SK-N-SH (cell line): ENCODE results near the gene FOXM1. TPM values are rescaled to one million over a fixed set of nuclear protein-coding genes. Genes with fewer than 3 reads are reported as not detected.
"Not testable (repeated sequence)": the region's sequence is repeated elsewhere in the genome, so short reads cannot be mapped to it uniquely, and the experiment has no call there.

Source experiments
- CTCF ChIA-PET: fragments of 300-600, 350-600 bp; formaldehyde crosslinking; extraction: SDS; loops from one replicate; lab custom pipeline; 2021; lab: Yijun Ruan, JAX
- POLR2A ChIA-PET: fragments of 350-600 bp; sonication (Branson Sonifier 250); formaldehyde crosslinking; extraction: SDS; loops from one replicate; lab custom pipeline; 2020; ENCODE audit warnings: antibody characterized with exemption, inconsistent platforms; lab: Yijun Ruan, JAX
- DNase-seq: peaks from one replicate; pipeline ENCODE4 v3.0.0; 2012
- H2AFZ ChIP-seq: fragments of 200-600 bp; sonication (generic); 2 replicates; pipeline ENCODE4 v1.8.1; 2016; ENCODE audit warnings: antibody characterized with exemption, mild to moderate bottlenecking, low read depth
- H3F3A ChIP-seq: fragments of 200-600 bp; sonication (generic); replicated peaks from 2 replicates; pipeline ENCODE3; 2016; ENCODE audit warnings: antibody characterized with exemption, mild to moderate bottlenecking; ENCODE audit not compliant: insufficient read depth
- H3K27ac ChIP-seq, 2 experiments: fragments of 200-500 bp in 1 of 2; fragments of 200-600 bp in 1 of 2; sonication (Bioruptor generic) in 1 of 2; sonication (generic), shearing (Covaris generic) in 1 of 2; 2 replicates each; pipeline versions ENCODE4 v1.5.1 to v1.6.1; 2014 to 2016; ENCODE audit warnings: low read depth in 2 of 2, inconsistent platforms in 1 of 2, low read length in 1 of 2, mild to moderate bottlenecking in 1 of 2, mixed read lengths in 1 of 2
- H3K27me3 ChIP-seq: fragments of 200-600 bp; sonication (generic), shearing (Covaris generic); 2 replicates; pipeline ENCODE4 v1.6.1; 2016; ENCODE audit warnings: mixed run types; ENCODE audit not compliant: insufficient read depth
- H3K36me3 ChIP-seq, 2 experiments: fragments of 200-500 bp in 1 of 2; fragments of 200-600 bp in 1 of 2; sonication (Bioruptor generic) in 1 of 2; sonication (generic) in 1 of 2; replicated peaks in 1 of 2; 2 replicates each; pipeline versions ENCODE3 to v1.5.1; 2014 to 2016; ENCODE audit warnings: low read length in 1 of 2, mild to moderate bottlenecking in 1 of 2; ENCODE audit not compliant: insufficient read depth in 2 of 2, control insufficient read depth in 1 of 2
- H3K4me1 ChIP-seq, 2 experiments: fragments of 200-500 bp in 1 of 2; fragments of 200-600 bp in 1 of 2; sonication (Bioruptor generic) in 1 of 2; sonication (generic), shearing (Covaris generic) in 1 of 2; 2 replicates each; pipeline versions ENCODE4 v1.5.1 to v1.6.1; 2014 to 2016; ENCODE audit warnings: low read depth in 1 of 2, low read length in 1 of 2, mixed run types in 1 of 2; ENCODE audit not compliant: insufficient read depth in 2 of 2, control insufficient read depth in 1 of 2
- H3K4me2 ChIP-seq: fragments of 200-600 bp; sonication (generic), shearing (Covaris generic); 2 replicates; pipeline ENCODE4 v1.6.1; 2017; ENCODE audit warnings: mixed run types
- H3K4me3 ChIP-seq, 2 experiments: fragments of 200-500 bp in 1 of 2; fragments of 200-600 bp in 1 of 2; sonication (Bioruptor generic) in 1 of 2; sonication (generic), shearing (Covaris generic) in 1 of 2; 2 replicates each; pipeline versions ENCODE4 v1.5.1 to v1.8.1; 2014 to 2016; ENCODE audit warnings: low read depth in 2 of 2, inconsistent platforms in 1 of 2, low read length in 1 of 2, mild to moderate bottlenecking in 1 of 2, mixed read lengths in 1 of 2, moderate library complexity in 1 of 2
- H3K79me2 ChIP-seq: fragments of 200-600 bp; sonication (generic); 2 replicates; pipeline ENCODE4 v1.8.1; 2017; ENCODE audit warnings: mild to moderate bottlenecking; ENCODE audit not compliant: insufficient read depth
- H3K9ac ChIP-seq: fragments of 200-600 bp; sonication (generic); 2 replicates; pipeline ENCODE4 v1.6.1; 2017; ENCODE audit warnings: mixed run types
- H3K9me2 ChIP-seq: fragments of 200-600 bp; sonication (generic); 2 replicates; pipeline ENCODE4 v1.6.1; 2017; ENCODE audit warnings: mixed run types
- H3K9me3 ChIP-seq: fragments of 200-600 bp; sonication (generic); 2 replicates; pipeline ENCODE4 v1.6.1; 2017; ENCODE audit warnings: mixed run types, mild to moderate bottlenecking, moderate library complexity
- H4K20me1 ChIP-seq: fragments of 200-600 bp; sonication (generic); 2 replicates; pipeline ENCODE4 v1.6.1; 2017; ENCODE audit warnings: mild to moderate bottlenecking, mixed run types; ENCODE audit not compliant: insufficient read depth
- MEF2A ChIP-seq: IDR thresholded peaks from 2 replicates; pipeline ENCODE4 v1.4.0; 2012; ENCODE audit warnings: low read depth, borderline replicate concordance
- MXI1 ChIP-seq: IDR thresholded peaks from 2 replicates; pipeline ENCODE4 v1.6.1; 2012; ENCODE audit warnings: mild to moderate bottlenecking, low read depth, low read length, improper control_type of control experiment
- NRF1 ChIP-seq: IDR thresholded peaks from 2 replicates; pipeline ENCODE4 v1.6.1; 2012; ENCODE audit warnings: low read depth, mild to moderate bottlenecking, low read length
- RCOR1 ChIP-seq: fragments of 150-350 bp; IDR thresholded peaks from 2 replicates; pipeline ENCODE4 v1.6.1; 2017; ENCODE audit warnings: antibody characterized with exemption, low read length
- RFX5 ChIP-seq: IDR thresholded peaks from 2 replicates; pipeline ENCODE4 v1.6.1; 2012; ENCODE audit warnings: mild to moderate bottlenecking, improper control_type of control experiment, low read length
- RXRA ChIP-seq: IDR thresholded peaks from 2 replicates; pipeline ENCODE4 v1.4.0; 2012; ENCODE audit warnings: low read depth, mild to moderate bottlenecking, borderline replicate concordance
- TAF1 ChIP-seq: IDR thresholded peaks from 2 replicates; pipeline ENCODE4 v1.6.1; 2012; ENCODE audit warnings: low read depth, mild to moderate bottlenecking, low read length, moderate library complexity, borderline replicate concordance
- TEAD4 ChIP-seq: IDR thresholded peaks from 2 replicates; pipeline ENCODE4 v1.4.0; 2012; ENCODE audit warnings: mild to moderate bottlenecking, borderline replicate concordance; ENCODE audit not compliant: insufficient read depth
- WGBS: methylation state at CpG from one replicate; pipeline ENCODE4 v1.1.6; 2017; ENCODE audit warnings: low lambda C conversion rate; 5-methylcytosine and 5-hydroxymethylcytosine counted together
- polyA plus RNA-seq, 3 experiments: library from polyadenylated mRNA; depleted of rRNA; stranded (reverse); fragments of >200 nt; gene quantifications; 2 replicates each; pipeline ENCODE4 v1.2.3, GENCODE V29; 2012
- TF ChIP-seq, protein P1 (sequence below): fragments of 200-600 bp; sonication (generic); IDR thresholded peaks from 2 replicates; pipeline ENCODE4 v1.6.1; 2017; ENCODE audit warnings: antibody characterized with exemption, mild to moderate bottlenecking, moderate library complexity

FOXM1 gene
- polyA plus RNA-seq, 1 of the 3 experiments (the other 2 are of a cell fraction) = 29.9 TPM

DNA sequence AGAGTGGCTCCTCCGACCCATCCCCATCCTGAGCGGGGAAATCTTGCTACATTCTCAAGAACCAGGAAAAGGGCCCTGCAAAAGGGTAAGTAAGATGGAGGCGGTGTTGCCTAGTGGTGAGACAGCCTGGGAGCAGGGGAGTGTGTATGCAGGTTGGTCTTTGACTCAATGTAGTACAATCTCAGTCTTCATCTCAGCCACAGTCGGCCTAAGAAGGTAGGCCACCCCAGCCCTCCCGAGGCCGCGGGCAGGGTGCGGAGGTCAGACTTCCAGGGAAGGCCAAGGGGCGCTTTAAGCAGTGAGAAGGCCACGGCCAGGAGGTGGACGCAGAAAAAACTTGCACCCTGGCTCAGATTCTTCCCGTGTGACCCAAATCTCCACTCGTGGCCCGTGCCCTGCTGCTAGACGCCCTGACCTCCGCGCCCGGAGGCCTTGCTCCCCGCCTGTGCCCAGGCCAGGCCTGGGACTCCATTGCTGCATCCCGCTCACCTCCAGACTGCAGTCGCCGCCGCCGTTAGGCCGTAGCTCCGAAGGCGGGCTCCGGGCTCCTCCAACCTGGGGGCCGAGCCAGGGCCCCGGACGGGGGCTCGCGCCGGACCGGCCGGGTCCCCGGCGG lies 435 bp downstream of the FOXM1 start:
- Histone ChIP-seq H3K4me2 (peak overlapping the region; percentile 82), H3K9me3 (no peaks in the 10 kb centered on the region), H3K36me3 (peaks cover 6% of the 10 kb centered on the region in 2 experiments), H4K20me1 (no peaks in the 10 kb centered on the region), H3K27ac (peak overlapping the region; percentile 39 to 80), H3K4me1 (peaks cover 8 to 10% of the 10 kb centered on the region in 2 experiments; a peak in 2 of 4 replicates), H3K9me2 (no peaks in the 10 kb centered on the region), H3F3A (peaks cover 6% of the 10 kb centered on the region), H2AFZ (peak overlapping the region; percentile 94), H3K4me3 (peak overlapping the region; percentile 61 to 69), H3K27me3 (no peaks in the 10 kb centered on the region), H3K9ac (peak overlapping the region; percentile 82), H3K79me2 (peaks cover 98% of the 10 kb centered on the region)
- WGBS = 5% methylated on average over 10 of the region's 38 CpGs
- ChIA-PET CTCF (interaction anchor here (0.5 to 5.8 kb wide), 10 partner anchors 8 to 197 kb away, joined by 3 to 33 read pairs (median 4); partner anchors contain the start of gene TULP3), POLR2A (interaction anchor here (0.9 to 1.1 kb wide), 3 partner anchors 12 to 82 kb away, joined by 3 to 4 read pairs (median 3); partner anchors contain the start of gene TULP3)
- DNase-seq = no peak
- TF ChIP-seq RCOR1 (no peak), RFX5 (no peak), RXRA (no peak), TEAD4 (no peak), MXI1 (no peak), TAF1 (0 out of 2 replicates have a peak, but pooled peaks have one; percentile 9), NRF1 (no peak), MEF2A (no peak)
- TF ChIP-seq, protein P1, sequence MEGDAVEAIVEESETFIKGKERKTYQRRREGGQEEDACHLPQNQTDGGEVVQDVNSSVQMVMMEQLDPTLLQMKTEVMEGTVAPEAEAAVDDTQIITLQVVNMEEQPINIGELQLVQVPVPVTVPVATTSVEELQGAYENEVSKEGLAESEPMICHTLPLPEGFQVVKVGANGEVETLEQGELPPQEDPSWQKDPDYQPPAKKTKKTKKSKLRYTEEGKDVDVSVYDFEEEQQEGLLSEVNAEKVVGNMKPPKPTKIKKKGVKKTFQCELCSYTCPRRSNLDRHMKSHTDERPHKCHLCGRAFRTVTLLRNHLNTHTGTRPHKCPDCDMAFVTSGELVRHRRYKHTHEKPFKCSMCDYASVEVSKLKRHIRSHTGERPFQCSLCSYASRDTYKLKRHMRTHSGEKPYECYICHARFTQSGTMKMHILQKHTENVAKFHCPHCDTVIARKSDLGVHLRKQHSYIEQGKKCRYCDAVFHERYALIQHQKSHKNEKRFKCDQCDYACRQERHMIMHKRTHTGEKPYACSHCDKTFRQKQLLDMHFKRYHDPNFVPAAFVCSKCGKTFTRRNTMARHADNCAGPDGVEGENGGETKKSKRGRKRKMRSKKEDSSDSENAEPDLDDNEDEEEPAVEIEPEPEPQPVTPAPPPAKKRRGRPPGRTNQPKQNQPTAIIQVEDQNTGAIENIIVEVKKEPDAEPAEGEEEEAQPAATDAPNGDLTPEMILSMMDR = peak; percentile 14; the same call in 1 of the 2 replicates

- DNase-seq, H2AFZ ChIP-seq, H4K20me1 ChIP-seq, POLR2A ChIA-PET, H3F3A ChIP-seq, H3K9me3 ChIP-seq, H3K4me2 ChIP-seq, H3K4me3 ChIP-seq, H3K9ac ChIP-seq, H3K9me2 ChIP-seq, H3K4me1 ChIP-seq, H3K27me3 ChIP-seq: not testable (repeated sequence)
- CTCF ChIA-PET = interaction anchor here (0.7 to 1.0 kb wide), 3 partner anchors 55 to 79 kb away, joined by 3 to 4 read pairs (median 4); no protein-coding TSS in a partner anchor
- Histone ChIP-seq H3K27ac (peak overlapping the region in 1 of 2 experiments; percentile 7; a peak in 1 of 4 replicates), H3K79me2 (peaks cover 45% of the 10 kb centered on the region), H3K36me3 (peaks cover 18 to 26% of the 10 kb centered on the region in 2 experiments)
- 93% methylated on average over 9 of the region's 9 CpGs for WGBS
Observed at GRCh38 chr12:2868986-2869632, 7.9 kb downstream of the FOXM1 start.
